ENCODE measurements around the gene CPB2.

CPB2 gene

GRCh38 chr13:46050771-46051170, 54.1 kb downstream of the CPB2 start:
- DNase-seq (ENCODE audit: low read depth), result no peak

GRCh38 chr13:46045424-46045823, 59.4 kb downstream of the CPB2 start:
- DNase-seq (ENCODE audit: low read depth), result no peak

GRCh38 chr13:46043647-46044046, 61.2 kb downstream of the CPB2 start:
- no peak for DNase-seq (ENCODE audit: low read depth)

- DNase-seq (ENCODE audit: low read depth), result no peak
Measured at GRCh38 chr13:46041419-46041839, 63.4 kb downstream of the CPB2 start.

GRCh38 chr13:46040763-46041162, 64.1 kb downstream of the CPB2 start:
- no peak for DNase-seq (ENCODE audit: low read depth)

- no peak for DNase-seq (ENCODE audit: low read depth)
Measured at GRCh38 chr13:46039411-46040182, 65.2 kb downstream of the CPB2 start.

GRCh38 chr13:46038296-46038695, 66.5 kb downstream of the CPB2 start:
- DNase-seq (ENCODE audit: low read depth), result no peak

GRCh38 chr13:46035066-46035465, 69.8 kb downstream of the CPB2 start:
- DNase-seq (ENCODE audit: low read depth), result no peak

- no peak for DNase-seq (ENCODE audit: low read depth)
Measured at GRCh38 chr13:46032341-46032740, 72.5 kb downstream of the CPB2 start.

- no peak for DNase-seq (ENCODE audit: low read depth)
Measured at GRCh38 chr13:46031581-46032263, 73.1 kb downstream of the CPB2 start.

- DNase-seq (ENCODE audit: low read depth), result no peak
Measured at GRCh38 chr13:46025157-46025556, 79.7 kb downstream of the CPB2 start.

- no peak for DNase-seq (ENCODE audit: low read depth)
Measured at GRCh38 chr13:46022481-46022880, 82.4 kb downstream of the CPB2 start.

- DNase-seq (ENCODE audit: low read depth), result no peak
Measured at GRCh38 chr13:46016216-46016615, 88.6 kb downstream of the CPB2 start.

GRCh38 chr13:46015366-46015765, 89.5 kb downstream of the CPB2 start:
- no peak for DNase-seq (ENCODE audit: low read depth)

GRCh38 chr13:46012404-46012803, 92.4 kb downstream of the CPB2 start:
- DNase-seq (ENCODE audit: low read depth), result no peak

GRCh38 chr13:46010148-46010547, 94.7 kb downstream of the CPB2 start:
- no peak for DNase-seq (ENCODE audit: low read depth)

GRCh38 chr13:46008631-46009030, 96.2 kb downstream of the CPB2 start:
- DNase-seq (ENCODE audit: low read depth), result no peak

- no peak for DNase-seq (ENCODE audit: low read depth)
Measured at GRCh38 chr13:46006688-46007452, 98.0 kb downstream of the CPB2 start.

GRCh38 chr13:46004491-46004890, 100.3 kb downstream of the CPB2 start:
- DNase-seq (ENCODE audit: low read depth), result no peak
